Measurements from ENCODE around the gene GIMAP1. TPM values are rescaled to one million over a fixed set of nuclear protein-coding genes. Genes with fewer than 3 reads are reported as not detected.

The GIMAP1 gene
- total RNA-seq, 4 donors from 2014 or later: 5.9 to 21.9 (median 12.0) TPM

GRCh38 chr7:150695654-150696053 is 20.8 kb upstream of the GIMAP1 start:
- TF ChIP-seq CTCF (IDR thresholded peaks at IDR 0.05; ENCODE audit: low read depth): no peak

GRCh38 chr7:150703209-150703608 is 13.2 kb upstream of the GIMAP1 start:
- no peak for TF ChIP-seq CTCF (IDR thresholded peaks at IDR 0.05; ENCODE audit: low read depth)

- no peak for TF ChIP-seq CTCF (IDR thresholded peaks at IDR 0.05; ENCODE audit: low read depth)
These were observed 1.1 kb upstream of the GIMAP1 start for GRCh38 chr7:150715293-150715692.

GRCh38 chr7:150715738-150716137 is 675 bp upstream of the GIMAP1 start:
- TF ChIP-seq CTCF (IDR thresholded peaks at IDR 0.05; ENCODE audit: low read depth): no peak

- TF ChIP-seq CTCF (IDR thresholded peaks at IDR 0.05; ENCODE audit: low read depth): no peak
These were observed 526 bp downstream of the GIMAP1 start for GRCh38 chr7:150716939-150717338.

- TF ChIP-seq CTCF (IDR thresholded peaks at IDR 0.05; ENCODE audit: low read depth): no peak
These were observed 1.5 kb downstream of the GIMAP1 start for GRCh38 chr7:150717814-150718420.

GRCh38 chr7:150719436-150719835 is 3.0 kb downstream of the GIMAP1 start:
- TF ChIP-seq CTCF (IDR thresholded peaks at IDR 0.05; ENCODE audit: low read depth): no peak

Measured in subcutaneous adipose tissue (tissue), 4 donors.